Calu3 (cell line): Measurements from ENCODE around the gene AK4. TPM values are rescaled to one million over a fixed set of nuclear protein-coding genes. Genes with fewer than 3 reads are reported as not detected.

Experiments
- BruUV-seq: library from RNA; stranded (reverse); fragments of 400-500 nt; replicated peaks from 2 replicates; lab custom pipeline; 2021; lab: Mats Ljungman, UMichigan
- CTCF ChIA-PET: fragments of 300-600 bp; sonication (Branson Sonifier 250); formaldehyde crosslinking; loops from one replicate; lab custom pipeline; 2022; ENCODE audit warnings: antibody characterized with exemption; lab: Charles Lee
- DNase-seq: peaks from one replicate; pipeline ENCODE4 v3.0.0; 2022
- H3K27ac Mint-ChIP-seq: one replicate; pipeline ENCODE4 v1.8.0; 2022; ENCODE audit warnings: mixed read lengths; ENCODE audit not compliant: unreplicated experiment
- H3K27me3 Mint-ChIP-seq: one replicate; pipeline ENCODE4 v1.8.0; 2022; ENCODE audit warnings: mixed read lengths; ENCODE audit not compliant: unreplicated experiment
- H3K36me3 Mint-ChIP-seq: one replicate; pipeline ENCODE4 v1.8.0; 2022; ENCODE audit warnings: mild to moderate bottlenecking, moderate library complexity, mixed read lengths; ENCODE audit not compliant: insufficient read depth, unreplicated experiment
- H3K4me1 Mint-ChIP-seq: one replicate; pipeline ENCODE4 v1.8.0; 2022; ENCODE audit warnings: mild to moderate bottlenecking, low read depth, mixed read lengths; ENCODE audit not compliant: unreplicated experiment
- H3K4me3 Mint-ChIP-seq: one replicate; pipeline ENCODE4 v1.8.0; 2022; ENCODE audit warnings: mild to moderate bottlenecking, low read depth, moderate library complexity, mixed read lengths; ENCODE audit not compliant: unreplicated experiment
- H3K9me3 Mint-ChIP-seq: one replicate; pipeline ENCODE4 v1.8.0; 2022; ENCODE audit warnings: low read depth, mixed read lengths; ENCODE audit not compliant: unreplicated experiment
- intact Hi-C: fragments of 100-400 bp; cut with micrococcal nuclease; formaldehyde crosslinking; loops from one replicate; pipeline ENCODE4 v1.10.0; 2022; ENCODE audit not compliant: unreplicated experiment
- total RNA-seq: library from RNA; stranded (reverse); gene quantifications from 2 replicates; pipeline ENCODE4 v1.2.3, GENCODE V29; 2022
- TF ChIP-seq, protein P1 (sequence below): fragments of 200-600 bp; IDR thresholded peaks from one replicate; pipeline ENCODE4 v1.8.0; 2022; ENCODE audit warnings: antibody characterized with exemption; ENCODE audit not compliant: unreplicated experiment

AK4 gene
- total RNA-seq, 1 experiment from 2014 or later, result 49.9 TPM

DNA sequence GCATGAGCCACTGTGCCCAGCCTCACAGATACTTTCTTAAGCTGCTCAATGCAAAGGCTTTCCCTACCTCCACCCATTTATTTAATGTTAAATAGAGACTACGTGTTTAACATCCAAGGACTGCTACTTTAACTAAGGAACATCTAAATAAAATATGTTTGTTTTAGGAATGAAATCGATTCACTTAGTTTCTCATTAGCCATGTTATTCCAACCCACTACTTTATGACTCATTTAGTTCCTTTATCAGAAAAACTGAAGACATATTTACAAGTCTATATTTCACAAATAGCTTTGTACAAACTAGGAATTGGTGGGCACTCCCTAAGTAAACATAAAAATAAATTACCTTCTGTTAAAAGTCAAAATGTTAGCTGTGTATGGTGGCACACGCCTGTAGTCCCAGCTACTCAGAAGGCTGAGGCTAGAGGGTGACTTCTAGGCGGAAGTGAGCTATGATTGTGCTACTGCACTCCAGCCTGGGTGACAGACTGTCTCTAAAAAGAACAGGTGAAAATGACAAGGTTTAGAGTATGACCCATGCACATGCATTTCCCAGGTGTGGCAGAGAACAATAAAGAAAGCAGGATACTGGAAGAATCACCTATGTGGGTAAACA is 39.9 kb upstream of the AK4 start:
- H3K27ac Mint-ChIP-seq, result peak overlapping the region; percentile 28
- no peaks in the 10 kb centered on the region for H3K27me3 Mint-ChIP-seq
- CTCF ChIA-PET, result interaction anchor here (0.5 to 1.3 kb wide), 8 partner anchors 9 to 1412 kb away, joined by 3 to 8 read pairs (median 4); no protein-coding TSS in a partner anchor
- H3K36me3 Mint-ChIP-seq, result peaks cover 5% of the 10 kb centered on the region
- DNase-seq, result peak; percentile 61
- peaks cover 3% of the 10 kb centered on the region for H3K9me3 Mint-ChIP-seq
- intact Hi-C loops, result loop anchor here (2.0 to 5.0 kb wide), 2 partner anchors 41 to 67 kb away; no protein-coding TSS in a partner anchor
- TF ChIP-seq, protein P1, sequence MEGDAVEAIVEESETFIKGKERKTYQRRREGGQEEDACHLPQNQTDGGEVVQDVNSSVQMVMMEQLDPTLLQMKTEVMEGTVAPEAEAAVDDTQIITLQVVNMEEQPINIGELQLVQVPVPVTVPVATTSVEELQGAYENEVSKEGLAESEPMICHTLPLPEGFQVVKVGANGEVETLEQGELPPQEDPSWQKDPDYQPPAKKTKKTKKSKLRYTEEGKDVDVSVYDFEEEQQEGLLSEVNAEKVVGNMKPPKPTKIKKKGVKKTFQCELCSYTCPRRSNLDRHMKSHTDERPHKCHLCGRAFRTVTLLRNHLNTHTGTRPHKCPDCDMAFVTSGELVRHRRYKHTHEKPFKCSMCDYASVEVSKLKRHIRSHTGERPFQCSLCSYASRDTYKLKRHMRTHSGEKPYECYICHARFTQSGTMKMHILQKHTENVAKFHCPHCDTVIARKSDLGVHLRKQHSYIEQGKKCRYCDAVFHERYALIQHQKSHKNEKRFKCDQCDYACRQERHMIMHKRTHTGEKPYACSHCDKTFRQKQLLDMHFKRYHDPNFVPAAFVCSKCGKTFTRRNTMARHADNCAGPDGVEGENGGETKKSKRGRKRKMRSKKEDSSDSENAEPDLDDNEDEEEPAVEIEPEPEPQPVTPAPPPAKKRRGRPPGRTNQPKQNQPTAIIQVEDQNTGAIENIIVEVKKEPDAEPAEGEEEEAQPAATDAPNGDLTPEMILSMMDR, result no peak
- H3K4me3 Mint-ChIP-seq, result peak overlapping the region; percentile 33
- BruUV-seq, result no TSS peak
- peaks cover 37% of the 10 kb centered on the region for H3K4me1 Mint-ChIP-seq

DNA sequence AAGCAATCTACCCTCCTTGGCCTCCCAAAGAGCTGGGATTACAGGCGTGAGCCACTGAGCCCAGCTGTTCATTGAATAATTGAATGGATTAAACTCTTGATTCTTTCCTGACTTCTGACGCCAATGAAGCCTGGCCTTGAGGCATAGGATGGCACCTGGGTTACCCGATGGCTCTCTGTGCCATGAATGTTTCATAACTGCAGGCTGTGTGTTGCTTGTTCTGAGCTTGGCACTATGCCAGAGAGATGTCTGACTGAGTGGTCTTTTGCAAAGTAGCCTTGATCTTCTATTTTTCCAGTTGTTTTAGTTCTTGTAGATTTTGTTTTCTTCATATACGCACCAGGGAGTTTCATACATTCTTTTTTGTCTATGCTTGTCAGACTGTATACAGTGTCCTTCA is 38.5 kb upstream of the AK4 start:
- peaks cover 3% of the 10 kb centered on the region for H3K9me3 Mint-ChIP-seq
- no peak overlapping the region for H3K27ac Mint-ChIP-seq
- peaks cover 37% of the 10 kb centered on the region for H3K4me1 Mint-ChIP-seq
- intact Hi-C loops, result loop anchor here (2.0 to 5.0 kb wide), 2 partner anchors 42 to 65 kb away; no protein-coding TSS in a partner anchor
- CTCF ChIA-PET, result no interaction called here
- H3K36me3 Mint-ChIP-seq, result peaks cover 5% of the 10 kb centered on the region
- H3K27me3 Mint-ChIP-seq, result no peaks in the 10 kb centered on the region
- no peak for DNase-seq
- H3K4me3 Mint-ChIP-seq, result no peak overlapping the region
- BruUV-seq, result no TSS peak
- TF ChIP-seq, protein P1, result no peak

DNA sequence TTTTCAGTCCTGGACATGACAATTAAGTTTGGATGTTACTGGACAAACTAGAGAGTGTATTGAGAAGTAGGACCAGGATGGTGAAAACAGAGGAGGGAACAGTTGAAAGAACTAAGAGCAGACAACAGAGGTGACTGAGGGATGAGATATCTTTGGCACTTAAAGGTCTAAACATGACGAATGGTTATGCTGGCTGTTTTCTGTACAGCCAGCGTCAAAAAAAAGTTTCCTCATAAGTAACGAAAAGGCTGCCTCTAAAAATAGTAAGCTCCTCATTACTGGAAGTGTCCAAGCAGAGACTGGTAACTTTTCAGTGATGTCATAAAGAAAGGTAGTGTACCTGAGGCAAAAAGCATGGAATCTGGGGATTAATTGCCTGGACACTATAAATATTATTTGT is 35.2 kb upstream of the AK4 start:
- Mint-ChIP-seq H3K27me3 (no peaks in the 10 kb centered on the region), H3K9me3 (peaks cover 3% of the 10 kb centered on the region), H3K4me1 (peaks cover 9% of the 10 kb centered on the region), H3K4me3 (no peak overlapping the region), H3K36me3 (no peaks in the 10 kb centered on the region), H3K27ac (no peak overlapping the region)
- TF ChIP-seq, protein P1, result no peak
- CTCF ChIA-PET, result no interaction called here
- DNase-seq, result no peak
- no TSS peak for BruUV-seq
- intact Hi-C loops, result no loop called here

DNA sequence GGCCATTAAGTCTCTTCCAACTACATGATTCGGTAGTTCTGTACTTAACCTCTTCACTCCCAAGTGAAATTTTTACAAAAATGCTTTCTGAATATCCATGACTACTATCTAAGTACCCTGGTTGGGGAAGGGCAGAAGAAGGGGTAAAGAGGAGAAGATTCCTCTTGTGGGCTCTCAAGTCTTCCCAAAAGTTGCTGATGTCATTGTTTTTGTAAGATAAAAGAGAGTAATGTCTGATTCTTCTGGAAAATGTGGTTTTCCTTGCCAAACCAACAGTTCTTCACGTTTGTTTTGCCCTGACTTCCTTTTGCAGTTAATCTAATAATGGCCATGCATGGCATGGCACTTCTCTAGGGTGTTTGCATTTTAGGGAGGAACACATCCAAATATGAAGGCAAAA is 34.7 kb upstream of the AK4 start:
- no peak for DNase-seq
- intact Hi-C loops, result no loop called here
- no peak overlapping the region for H3K27ac Mint-ChIP-seq
- no peaks in the 10 kb centered on the region for H3K36me3 Mint-ChIP-seq
- CTCF ChIA-PET, result no interaction called here
- BruUV-seq, result no TSS peak
- TF ChIP-seq, protein P1, result no peak
- no peaks in the 10 kb centered on the region for H3K27me3 Mint-ChIP-seq
- peaks cover 3% of the 10 kb centered on the region for H3K9me3 Mint-ChIP-seq
- H3K4me3 Mint-ChIP-seq, result no peak overlapping the region
- peaks cover 5% of the 10 kb centered on the region for H3K4me1 Mint-ChIP-seq
